ENCODE measurements around the gene PPFIA4. TPM values are rescaled to one million over a fixed set of nuclear protein-coding genes. Genes with fewer than 3 reads are reported as not detected.

The PPFIA4 gene
- total RNA-seq, 1 donor from 2014 or later: 4.9 TPM

- Mint-ChIP-seq H3K27ac (no peak overlapping the region), H3K4me3 (no peak overlapping the region), H3K27me3 (peaks cover 24% of the 10 kb centered on the region), H3K4me1 (ENCODE audit: unreplicated experiment) (peaks cover 41% of the 10 kb centered on the region), H3K9me3 (no peaks in the 10 kb centered on the region), H3K36me3 (no peaks in the 10 kb centered on the region)
- no peak for DNase-seq (ENCODE audit: extremely low spot score, unreplicated experiment)
- TF ChIP-seq, protein P1, sequence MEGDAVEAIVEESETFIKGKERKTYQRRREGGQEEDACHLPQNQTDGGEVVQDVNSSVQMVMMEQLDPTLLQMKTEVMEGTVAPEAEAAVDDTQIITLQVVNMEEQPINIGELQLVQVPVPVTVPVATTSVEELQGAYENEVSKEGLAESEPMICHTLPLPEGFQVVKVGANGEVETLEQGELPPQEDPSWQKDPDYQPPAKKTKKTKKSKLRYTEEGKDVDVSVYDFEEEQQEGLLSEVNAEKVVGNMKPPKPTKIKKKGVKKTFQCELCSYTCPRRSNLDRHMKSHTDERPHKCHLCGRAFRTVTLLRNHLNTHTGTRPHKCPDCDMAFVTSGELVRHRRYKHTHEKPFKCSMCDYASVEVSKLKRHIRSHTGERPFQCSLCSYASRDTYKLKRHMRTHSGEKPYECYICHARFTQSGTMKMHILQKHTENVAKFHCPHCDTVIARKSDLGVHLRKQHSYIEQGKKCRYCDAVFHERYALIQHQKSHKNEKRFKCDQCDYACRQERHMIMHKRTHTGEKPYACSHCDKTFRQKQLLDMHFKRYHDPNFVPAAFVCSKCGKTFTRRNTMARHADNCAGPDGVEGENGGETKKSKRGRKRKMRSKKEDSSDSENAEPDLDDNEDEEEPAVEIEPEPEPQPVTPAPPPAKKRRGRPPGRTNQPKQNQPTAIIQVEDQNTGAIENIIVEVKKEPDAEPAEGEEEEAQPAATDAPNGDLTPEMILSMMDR (conservative IDR thresholded peaks at IDR 0.05): no peak
Observed at GRCh38 chr1:203054642-203055041, 28.4 kb downstream of the PPFIA4 start.

DNA sequence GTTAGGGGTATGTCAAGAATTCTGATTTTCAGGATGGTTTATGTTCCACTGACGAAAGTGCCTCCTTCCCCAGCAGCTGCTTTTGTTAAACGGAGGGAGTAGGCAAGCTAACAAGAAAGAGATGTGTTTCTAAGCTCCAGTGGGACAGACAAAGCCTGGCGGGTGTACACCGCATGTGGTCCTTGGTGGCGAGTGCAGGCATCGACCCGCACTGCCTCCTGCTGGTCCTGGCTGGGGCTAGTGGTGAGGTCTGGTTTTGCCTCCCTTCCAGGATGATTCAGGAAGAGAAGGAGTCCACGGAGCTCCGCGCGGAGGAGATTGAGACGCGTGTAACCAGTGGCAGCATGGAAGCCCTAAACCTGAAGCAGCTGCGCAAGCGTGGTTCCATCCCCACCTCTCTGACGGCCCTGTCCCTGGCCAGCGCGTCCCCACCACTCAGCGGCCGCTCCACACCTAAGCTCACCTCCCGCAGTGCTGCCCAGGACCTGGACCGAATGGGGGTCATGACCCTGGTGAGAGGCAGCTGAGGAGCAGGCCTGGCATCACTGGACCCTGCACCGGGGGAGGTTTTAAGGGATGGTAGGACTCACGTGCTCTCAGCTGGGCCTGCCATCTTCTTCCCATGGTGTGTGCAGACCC lies 29.0 kb downstream of the PPFIA4 start:
- TF ChIP-seq, protein P1 (conservative IDR thresholded peaks at IDR 0.05): no peak
- H3K27ac Mint-ChIP-seq: no peak overlapping the region
- no peaks in the 10 kb centered on the region for H3K36me3 Mint-ChIP-seq
- peaks cover 23% of the 10 kb centered on the region for H3K27me3 Mint-ChIP-seq
- no peak overlapping the region for H3K4me3 Mint-ChIP-seq
- H3K4me1 Mint-ChIP-seq (ENCODE audit: unreplicated experiment): peaks cover 41% of the 10 kb centered on the region
- H3K9me3 Mint-ChIP-seq: no peaks in the 10 kb centered on the region
- DNase-seq (ENCODE audit: extremely low spot score, unreplicated experiment): no peak

GRCh38 chr1:203056012-203056411 lies 29.7 kb downstream of the PPFIA4 start:
- Mint-ChIP-seq H3K9me3 (no peaks in the 10 kb centered on the region), H3K4me1 (ENCODE audit: unreplicated experiment) (peaks cover 41% of the 10 kb centered on the region), H3K27ac (no peak overlapping the region), H3K27me3 (peaks cover 16% of the 10 kb centered on the region), H3K4me3 (no peak overlapping the region), H3K36me3 (no peaks in the 10 kb centered on the region)
- TF ChIP-seq, protein P1 (conservative IDR thresholded peaks at IDR 0.05): no peak
- DNase-seq (ENCODE audit: extremely low spot score, unreplicated experiment): no peak

DNA sequence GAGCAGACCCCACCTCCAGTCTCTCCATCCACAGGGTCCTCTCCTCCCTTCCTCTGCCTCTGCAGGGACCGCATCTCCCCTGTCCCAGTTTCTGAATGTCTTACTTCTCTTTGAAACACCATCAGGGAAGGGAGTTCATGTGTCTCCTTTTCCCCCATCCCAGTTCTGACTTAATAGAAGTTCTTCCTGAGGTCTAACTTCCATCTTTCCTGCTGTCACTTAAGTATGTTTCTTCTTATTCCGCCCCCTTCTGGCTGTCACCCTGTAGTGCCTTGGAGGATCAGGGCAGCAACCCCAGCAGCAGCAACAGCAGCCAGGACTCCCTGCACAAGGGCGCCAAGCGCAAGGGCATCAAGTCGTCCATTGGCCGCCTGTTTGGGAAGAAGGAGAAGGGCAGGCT lies 30.2 kb downstream of the PPFIA4 start:
- no peak for DNase-seq (ENCODE audit: extremely low spot score, unreplicated experiment)
- Mint-ChIP-seq H3K4me3 (no peak overlapping the region), H3K36me3 (no peaks in the 10 kb centered on the region), H3K4me1 (ENCODE audit: unreplicated experiment) (peaks cover 36% of the 10 kb centered on the region), H3K9me3 (no peaks in the 10 kb centered on the region), H3K27ac (no peak overlapping the region), H3K27me3 (peaks cover 11% of the 10 kb centered on the region)
- TF ChIP-seq, protein P1 (conservative IDR thresholded peaks at IDR 0.05): peak; percentile 18

GRCh38 chr1:203057911-203058675 lies 31.8 kb downstream of the PPFIA4 start:
- Mint-ChIP-seq H3K27me3 (peaks cover 10% of the 10 kb centered on the region), H3K27ac (no peak overlapping the region), H3K36me3 (no peaks in the 10 kb centered on the region), H3K4me1 (ENCODE audit: unreplicated experiment) (peaks cover 24% of the 10 kb centered on the region), H3K9me3 (no peaks in the 10 kb centered on the region), H3K4me3 (peak overlapping the region; percentile 48)
- TF ChIP-seq, protein P1 (conservative IDR thresholded peaks at IDR 0.05): no peak
- DNase-seq (ENCODE audit: extremely low spot score, unreplicated experiment): no peak
